GM23338 (cell line): Measurements from ENCODE around the gene SERBP1. TPM values are rescaled to one million over a fixed set of nuclear protein-coding genes. Genes with fewer than 3 reads are reported as not detected.

Experiments
- ATAC-seq: fragments of 200-7000 bp; cut with Tn5 transposase; 3 replicates; pipeline ENCODE4 v1.9.1; 2020
- DNase-seq: peaks from one replicate; pipeline ENCODE4 v3.0.0-alpha.2; 2015; ENCODE audit warnings: low spot score
- H2AFZ ChIP-seq: fragments of 200-600 bp; sonication (generic); 2 replicates; pipeline ENCODE4 v1.8.0; 2016; ENCODE audit warnings: antibody characterized with exemption, mild to moderate bottlenecking, moderate library complexity
- H3F3A ChIP-seq: fragments of 200-600 bp; sonication (generic); replicated peaks from 2 replicates; pipeline ENCODE4 v1.8.0; 2017; ENCODE audit warnings: antibody characterized with exemption, mixed run types, low read depth
- H3K27ac ChIP-seq: fragments of 200-600 bp; sonication (generic); 2 replicates; pipeline ENCODE4 v1.6.1; 2016; ENCODE audit warnings: low read depth
- H3K27me3 ChIP-seq: fragments of 200-600 bp; sonication (generic); 2 replicates; pipeline ENCODE4 v1.8.0; 2016; ENCODE audit warnings: mild to moderate bottlenecking, mixed run types, moderate library complexity; ENCODE audit not compliant: insufficient read depth
- H3K36me3 ChIP-seq: fragments of 200-600 bp; sonication (generic); 2 replicates; pipeline ENCODE4 v1.8.0; 2016; ENCODE audit warnings: mild to moderate bottlenecking; ENCODE audit not compliant: insufficient read depth
- H3K4me1 ChIP-seq: fragments of 200-600 bp; sonication (generic); 2 replicates; pipeline ENCODE4 v1.8.0; 2016; ENCODE audit warnings: mild to moderate bottlenecking, moderate library complexity; ENCODE audit not compliant: insufficient read depth
- H3K4me2 ChIP-seq: fragments of 200-600 bp; sonication (generic); 2 replicates; pipeline ENCODE4 v1.7.1; 2017; ENCODE audit warnings: mixed run types
- H3K4me3 ChIP-seq: fragments of 200-600 bp; sonication (generic); 2 replicates; pipeline ENCODE4 v1.6.1; 2016; ENCODE audit warnings: mixed run types
- H3K79me2 ChIP-seq: fragments of 200-600 bp; sonication (generic); replicated peaks from 2 replicates; pipeline ENCODE4 v1.8.0; 2017; ENCODE audit warnings: mild to moderate bottlenecking; ENCODE audit not compliant: insufficient read depth
- H3K9me2 ChIP-seq: fragments of 200-600 bp; sonication (generic); 2 replicates; pipeline ENCODE4 v1.8.0; 2017; ENCODE audit not compliant: insufficient read depth
- H4K20me1 ChIP-seq: fragments of 200-600 bp; sonication (generic); replicated peaks from 2 replicates; pipeline ENCODE4 v1.8.0; 2017; ENCODE audit warnings: mild to moderate bottlenecking; ENCODE audit not compliant: insufficient read depth
- H3K27ac Mint-ChIP-seq: 2 replicates; pipeline ENCODE4 v1.8.0; 2020; ENCODE audit warnings: inconsistent platforms, mild to moderate bottlenecking, moderate library complexity, mixed read lengths
- H3K27me3 Mint-ChIP-seq: 3 replicates; pipeline ENCODE4 v1.8.0; 2022; ENCODE audit warnings: low read depth, mild to moderate bottlenecking, moderate library complexity, mixed read lengths, inconsistent platforms; ENCODE audit not compliant: insufficient read depth, poor library complexity
- H3K36me3 Mint-ChIP-seq: 3 replicates; pipeline ENCODE4 v1.8.0; 2021; ENCODE audit warnings: low read depth, mild to moderate bottlenecking, inconsistent platforms, moderate library complexity, mixed read lengths
- H3K4me1 Mint-ChIP-seq: 3 replicates; pipeline ENCODE4 v1.8.0; 2020; ENCODE audit warnings: mild to moderate bottlenecking, inconsistent platforms, mixed read lengths
- H3K4me3 Mint-ChIP-seq: 3 replicates; pipeline ENCODE4 v1.8.0; 2021; ENCODE audit warnings: moderate library complexity, mild to moderate bottlenecking, inconsistent platforms, mixed read lengths
- H3K9me3 Mint-ChIP-seq: 3 replicates; pipeline ENCODE4 v1.8.0; 2020; ENCODE audit warnings: moderate library complexity, mild to moderate bottlenecking, inconsistent platforms, mixed read lengths
- EZH2phosphoT487 ChIP-seq: fragments of 200-600 bp; sonication (generic); IDR thresholded peaks from one replicate; pipeline ENCODE4 v1.8.1; 2018; ENCODE audit warnings: antibody characterized with exemption; ENCODE audit not compliant: unreplicated experiment
- NANOG ChIP-seq: IDR thresholded peaks from 2 replicates; pipeline ENCODE4 v1.6.1; 2016; ENCODE audit warnings: antibody characterized with exemption, borderline replicate concordance
- POLR2AphosphoS5 ChIP-seq: IDR thresholded peaks from 2 replicates; pipeline ENCODE4 v1.6.1; 2016; ENCODE audit warnings: antibody characterized with exemption, low read depth
- STAT1 ChIP-seq: IDR thresholded peaks from one replicate; pipeline ENCODE4 v1.6.1; 2016; ENCODE audit warnings: antibody characterized with exemption; ENCODE audit not compliant: unreplicated experiment
- ZNF114 ChIP-seq: fragments of 250-450 bp; sonication (Bioruptor Pico); IDR thresholded peaks from 2 replicates; pipeline ENCODE4 v1.5.0; 2020; ENCODE audit warnings: mild to moderate bottlenecking, moderate library complexity
- ZNF331 ChIP-seq: fragments of 250-450 bp; sonication (Bioruptor Pico); IDR thresholded peaks from 2 replicates; pipeline ENCODE4 v1.5.0; 2020; ENCODE audit warnings: low read depth, mild to moderate bottlenecking, moderate library complexity
- polyA plus RNA-seq: library from polyadenylated mRNA; unstranded; fragments of >200 nt; fragmentation: Nextera tagmentation; extraction: Ambion mirVana; gene quantifications from 2 replicates; pipeline ENCODE4 v1.2.1, GENCODE V29; 2016
- total RNA-seq: library from RNA; depleted of rRNA; stranded (reverse); fragments of >200 nt; shearing (Covaris generic); gene quantifications from 2 replicates; pipeline ENCODE4 v1.2.3, GENCODE V29; 2014
- TF ChIP-seq, protein P1 (sequence below): fragments of 250-450 bp; sonication (Bioruptor Pico); IDR thresholded peaks from 2 replicates; pipeline ENCODE4 v1.5.0; 2020; ENCODE audit warnings: mild to moderate bottlenecking, moderate library complexity
- TF ChIP-seq, protein P2 (sequence below): IDR thresholded peaks from one replicate; pipeline ENCODE4 v1.6.1; 2018; ENCODE audit warnings: antibody characterized with exemption; ENCODE audit not compliant: unreplicated experiment
- TF ChIP-seq, protein P3 (sequence below), 2 experiments: fragments of 200-600 bp in 1 of 2; sonication (generic) in 1 of 2; conservative IDR thresholded peaks; 2 replicates each; pipeline versions ENCODE4 v1.5.1 to v1.6.1; 2016 to 2017; ENCODE audit warnings: antibody characterized with exemption in 2 of 2, low read depth in 2 of 2, mild to moderate bottlenecking in 2 of 2, moderate library complexity in 1 of 2

The SERBP1 gene
- total and polyA plus RNA-seq, 2 experiments from 2014 or later: 559 to 674 TPM

DNA sequence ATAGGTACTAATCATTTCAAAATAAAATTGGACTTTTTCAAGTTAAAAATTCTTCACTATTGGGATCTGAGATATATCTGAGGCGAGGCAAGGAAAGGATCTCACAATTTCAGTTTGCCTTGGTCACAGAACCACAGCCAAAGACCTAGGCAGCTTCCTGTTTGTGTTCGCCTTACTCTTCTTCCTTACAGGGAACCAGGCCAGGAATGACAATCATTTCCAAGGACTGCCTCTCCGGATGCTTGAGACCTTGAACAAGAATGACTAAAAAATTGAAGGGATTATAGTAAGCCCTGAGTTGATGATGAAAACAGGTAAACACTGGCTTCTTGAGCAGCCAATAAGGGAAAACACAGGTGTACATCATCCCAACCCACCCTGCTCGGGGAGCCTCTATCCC lies 35.2 kb upstream of the SERBP1 start:
- Histone ChIP-seq H3K4me2 (no peak overlapping the region), H3K36me3 (no peaks in the 10 kb centered on the region; the same call in 1 of the 2 replicates), H4K20me1 (no peaks in the 10 kb centered on the region), H3K79me2 (no peaks in the 10 kb centered on the region), H3K27ac (no peak overlapping the region), H3F3A (no peaks in the 10 kb centered on the region), H3K4me3 (no peak overlapping the region), H3K4me1 (peaks cover 36% of the 10 kb centered on the region), H3K9me2 (no peaks in the 10 kb centered on the region), H3K27me3 (no peaks in the 10 kb centered on the region), H2AFZ (no peak overlapping the region)
- H3K36me3 Mint-ChIP-seq: no peaks in the 10 kb centered on the region
- DNase-seq: no peak
- TF ChIP-seq, protein P1, sequence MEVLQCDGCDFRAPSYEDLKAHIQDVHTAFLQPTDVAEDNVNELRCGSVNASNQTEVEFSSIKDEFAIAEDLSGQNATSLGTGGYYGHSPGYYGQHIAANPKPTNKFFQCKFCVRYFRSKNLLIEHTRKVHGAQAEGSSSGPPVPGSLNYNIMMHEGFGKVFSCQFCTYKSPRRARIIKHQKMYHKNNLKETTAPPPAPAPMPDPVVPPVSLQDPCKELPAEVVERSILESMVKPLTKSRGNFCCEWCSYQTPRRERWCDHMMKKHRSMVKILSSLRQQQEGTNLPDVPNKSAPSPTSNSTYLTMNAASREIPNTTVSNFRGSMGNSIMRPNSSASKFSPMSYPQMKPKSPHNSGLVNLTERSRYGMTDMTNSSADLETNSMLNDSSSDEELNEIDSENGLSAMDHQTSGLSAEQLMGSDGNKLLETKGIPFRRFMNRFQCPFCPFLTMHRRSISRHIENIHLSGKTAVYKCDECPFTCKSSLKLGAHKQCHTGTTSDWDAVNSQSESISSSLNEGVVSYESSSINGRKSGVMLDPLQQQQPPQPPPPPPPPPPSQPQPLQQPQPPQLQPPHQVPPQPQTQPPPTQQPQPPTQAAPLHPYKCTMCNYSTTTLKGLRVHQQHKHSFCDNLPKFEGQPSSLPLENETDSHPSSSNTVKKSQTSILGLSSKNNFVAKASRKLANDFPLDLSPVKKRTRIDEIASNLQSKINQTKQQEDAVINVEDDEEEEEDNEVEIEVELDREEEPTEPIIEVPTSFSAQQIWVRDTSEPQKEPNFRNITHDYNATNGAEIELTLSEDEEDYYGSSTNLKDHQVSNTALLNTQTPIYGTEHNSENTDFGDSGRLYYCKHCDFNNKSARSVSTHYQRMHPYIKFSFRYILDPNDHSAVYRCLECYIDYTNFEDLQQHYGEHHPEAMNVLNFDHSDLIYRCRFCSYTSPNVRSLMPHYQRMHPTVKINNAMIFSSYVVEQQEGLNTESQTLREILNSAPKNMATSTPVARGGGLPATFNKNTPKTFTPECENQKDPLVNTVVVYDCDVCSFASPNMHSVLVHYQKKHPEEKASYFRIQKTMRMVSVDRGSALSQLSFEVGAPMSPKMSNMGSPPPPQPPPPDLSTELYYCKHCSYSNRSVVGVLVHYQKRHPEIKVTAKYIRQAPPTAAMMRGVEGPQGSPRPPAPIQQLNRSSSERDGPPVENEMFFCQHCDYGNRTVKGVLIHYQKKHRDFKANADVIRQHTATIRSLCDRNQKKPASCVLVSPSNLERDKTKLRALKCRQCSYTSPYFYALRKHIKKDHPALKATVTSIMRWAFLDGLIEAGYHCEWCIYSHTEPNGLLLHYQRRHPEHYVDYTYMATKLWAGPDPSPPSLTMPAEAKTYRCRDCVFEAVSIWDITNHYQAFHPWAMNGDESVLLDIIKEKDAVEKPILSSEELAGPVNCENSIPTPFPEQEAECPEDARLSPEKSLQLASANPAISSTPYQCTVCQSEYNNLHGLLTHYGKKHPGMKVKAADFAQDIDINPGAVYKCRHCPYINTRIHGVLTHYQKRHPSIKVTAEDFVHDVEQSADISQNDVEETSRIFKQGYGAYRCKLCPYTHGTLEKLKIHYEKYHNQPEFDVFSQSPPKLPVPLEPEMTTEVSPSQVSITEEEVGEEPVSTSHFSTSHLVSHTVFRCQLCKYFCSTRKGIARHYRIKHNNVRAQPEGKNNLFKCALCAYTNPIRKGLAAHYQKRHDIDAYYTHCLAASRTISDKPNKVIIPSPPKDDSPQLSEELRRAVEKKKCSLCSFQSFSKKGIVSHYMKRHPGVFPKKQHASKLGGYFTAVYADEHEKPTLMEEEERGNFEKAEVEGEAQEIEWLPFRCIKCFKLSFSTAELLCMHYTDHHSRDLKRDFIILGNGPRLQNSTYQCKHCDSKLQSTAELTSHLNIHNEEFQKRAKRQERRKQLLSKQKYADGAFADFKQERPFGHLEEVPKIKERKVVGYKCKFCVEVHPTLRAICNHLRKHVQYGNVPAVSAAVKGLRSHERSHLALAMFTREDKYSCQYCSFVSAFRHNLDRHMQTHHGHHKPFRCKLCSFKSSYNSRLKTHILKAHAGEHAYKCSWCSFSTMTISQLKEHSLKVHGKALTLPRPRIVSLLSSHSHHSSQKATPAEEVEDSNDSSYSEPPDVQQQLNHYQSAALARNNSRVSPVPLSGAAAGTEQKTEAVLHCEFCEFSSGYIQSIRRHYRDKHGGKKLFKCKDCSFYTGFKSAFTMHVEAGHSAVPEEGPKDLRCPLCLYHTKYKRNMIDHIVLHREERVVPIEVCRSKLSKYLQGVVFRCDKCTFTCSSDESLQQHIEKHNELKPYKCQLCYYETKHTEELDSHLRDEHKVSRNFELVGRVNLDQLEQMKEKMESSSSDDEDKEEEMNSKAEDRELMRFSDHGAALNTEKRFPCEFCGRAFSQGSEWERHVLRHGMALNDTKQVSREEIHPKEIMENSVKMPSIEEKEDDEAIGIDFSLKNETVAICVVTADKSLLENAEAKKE (CRISPR knock-in tag): no peak
- TF ChIP-seq POLR2AphosphoS5: no peak
- no peak for TF ChIP-seq ZNF331
- no peak for TF ChIP-seq NANOG
- TF ChIP-seq EZH2phosphoT487: no peak
- TF ChIP-seq, protein P2, sequence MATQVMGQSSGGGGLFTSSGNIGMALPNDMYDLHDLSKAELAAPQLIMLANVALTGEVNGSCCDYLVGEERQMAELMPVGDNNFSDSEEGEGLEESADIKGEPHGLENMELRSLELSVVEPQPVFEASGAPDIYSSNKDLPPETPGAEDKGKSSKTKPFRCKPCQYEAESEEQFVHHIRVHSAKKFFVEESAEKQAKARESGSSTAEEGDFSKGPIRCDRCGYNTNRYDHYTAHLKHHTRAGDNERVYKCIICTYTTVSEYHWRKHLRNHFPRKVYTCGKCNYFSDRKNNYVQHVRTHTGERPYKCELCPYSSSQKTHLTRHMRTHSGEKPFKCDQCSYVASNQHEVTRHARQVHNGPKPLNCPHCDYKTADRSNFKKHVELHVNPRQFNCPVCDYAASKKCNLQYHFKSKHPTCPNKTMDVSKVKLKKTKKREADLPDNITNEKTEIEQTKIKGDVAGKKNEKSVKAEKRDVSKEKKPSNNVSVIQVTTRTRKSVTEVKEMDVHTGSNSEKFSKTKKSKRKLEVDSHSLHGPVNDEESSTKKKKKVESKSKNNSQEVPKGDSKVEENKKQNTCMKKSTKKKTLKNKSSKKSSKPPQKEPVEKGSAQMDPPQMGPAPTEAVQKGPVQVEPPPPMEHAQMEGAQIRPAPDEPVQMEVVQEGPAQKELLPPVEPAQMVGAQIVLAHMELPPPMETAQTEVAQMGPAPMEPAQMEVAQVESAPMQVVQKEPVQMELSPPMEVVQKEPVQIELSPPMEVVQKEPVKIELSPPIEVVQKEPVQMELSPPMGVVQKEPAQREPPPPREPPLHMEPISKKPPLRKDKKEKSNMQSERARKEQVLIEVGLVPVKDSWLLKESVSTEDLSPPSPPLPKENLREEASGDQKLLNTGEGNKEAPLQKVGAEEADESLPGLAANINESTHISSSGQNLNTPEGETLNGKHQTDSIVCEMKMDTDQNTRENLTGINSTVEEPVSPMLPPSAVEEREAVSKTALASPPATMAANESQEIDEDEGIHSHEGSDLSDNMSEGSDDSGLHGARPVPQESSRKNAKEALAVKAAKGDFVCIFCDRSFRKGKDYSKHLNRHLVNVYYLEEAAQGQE: no peak
- TF ChIP-seq, protein P3, sequence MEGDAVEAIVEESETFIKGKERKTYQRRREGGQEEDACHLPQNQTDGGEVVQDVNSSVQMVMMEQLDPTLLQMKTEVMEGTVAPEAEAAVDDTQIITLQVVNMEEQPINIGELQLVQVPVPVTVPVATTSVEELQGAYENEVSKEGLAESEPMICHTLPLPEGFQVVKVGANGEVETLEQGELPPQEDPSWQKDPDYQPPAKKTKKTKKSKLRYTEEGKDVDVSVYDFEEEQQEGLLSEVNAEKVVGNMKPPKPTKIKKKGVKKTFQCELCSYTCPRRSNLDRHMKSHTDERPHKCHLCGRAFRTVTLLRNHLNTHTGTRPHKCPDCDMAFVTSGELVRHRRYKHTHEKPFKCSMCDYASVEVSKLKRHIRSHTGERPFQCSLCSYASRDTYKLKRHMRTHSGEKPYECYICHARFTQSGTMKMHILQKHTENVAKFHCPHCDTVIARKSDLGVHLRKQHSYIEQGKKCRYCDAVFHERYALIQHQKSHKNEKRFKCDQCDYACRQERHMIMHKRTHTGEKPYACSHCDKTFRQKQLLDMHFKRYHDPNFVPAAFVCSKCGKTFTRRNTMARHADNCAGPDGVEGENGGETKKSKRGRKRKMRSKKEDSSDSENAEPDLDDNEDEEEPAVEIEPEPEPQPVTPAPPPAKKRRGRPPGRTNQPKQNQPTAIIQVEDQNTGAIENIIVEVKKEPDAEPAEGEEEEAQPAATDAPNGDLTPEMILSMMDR (conservative IDR thresholded peaks at IDR 0.05; ENCODE audit: low read depth in 2 of 2): no peak
- TF ChIP-seq ZNF114: no peak
- TF ChIP-seq STAT1: no peak
- no peaks in the 10 kb centered on the region; the same call in 2 of the 3 replicates for H3K9me3 Mint-ChIP-seq
- peaks cover 2% of the 10 kb centered on the region for H3K27me3 Mint-ChIP-seq
- H3K4me1 Mint-ChIP-seq: peaks cover 33% of the 10 kb centered on the region
- no peak overlapping the region for H3K4me3 Mint-ChIP-seq
- no peak overlapping the region for H3K27ac Mint-ChIP-seq
- no peak for ATAC-seq
